Adipocyte (in vitro differentiated cells): Measurements from ENCODE around the gene CC2D1A.
"Not testable (repeated sequence)": the region's sequence is repeated elsewhere in the genome, so short reads cannot be mapped to it uniquely, and the experiment has no call there.

Experiments used
- DNase-seq: peaks from one replicate; pipeline ENCODE4 v3.0.0-alpha.2; 2015; ENCODE audit warnings: low read depth
- H3K27me3 ChIP-seq: replicated peaks from 2 replicates; pipeline ENCODE4 v1.7.0; 2013; ENCODE audit warnings: mild to moderate bottlenecking, low read length, moderate library complexity; ENCODE audit not compliant: control insufficient read depth, insufficient read depth
- H3K36me3 ChIP-seq: 2 replicates; pipeline ENCODE4 v1.7.0; 2013; ENCODE audit warnings: low read length, mild to moderate bottlenecking, moderate library complexity; ENCODE audit not compliant: control insufficient read depth, insufficient read depth, severe bottlenecking
- H3K4me1 ChIP-seq: 2 replicates; pipeline ENCODE4 v1.7.0; 2013; ENCODE audit warnings: mild to moderate bottlenecking, low read length, moderate library complexity; ENCODE audit not compliant: control insufficient read depth, insufficient read depth
- H3K4me3 ChIP-seq: 2 replicates; pipeline ENCODE4 v1.7.0; 2013; ENCODE audit warnings: mild to moderate bottlenecking, low read length, moderate library complexity
- H3K9ac ChIP-seq: 2 replicates; pipeline ENCODE4 v1.7.0; 2013; ENCODE audit warnings: mild to moderate bottlenecking, low read length, moderate library complexity
- H3K9me3 ChIP-seq: 2 replicates; pipeline ENCODE4 v1.7.0; 2013; ENCODE audit warnings: mild to moderate bottlenecking, low read length, moderate library complexity; ENCODE audit not compliant: control insufficient read depth

The CC2D1A gene

DNA sequence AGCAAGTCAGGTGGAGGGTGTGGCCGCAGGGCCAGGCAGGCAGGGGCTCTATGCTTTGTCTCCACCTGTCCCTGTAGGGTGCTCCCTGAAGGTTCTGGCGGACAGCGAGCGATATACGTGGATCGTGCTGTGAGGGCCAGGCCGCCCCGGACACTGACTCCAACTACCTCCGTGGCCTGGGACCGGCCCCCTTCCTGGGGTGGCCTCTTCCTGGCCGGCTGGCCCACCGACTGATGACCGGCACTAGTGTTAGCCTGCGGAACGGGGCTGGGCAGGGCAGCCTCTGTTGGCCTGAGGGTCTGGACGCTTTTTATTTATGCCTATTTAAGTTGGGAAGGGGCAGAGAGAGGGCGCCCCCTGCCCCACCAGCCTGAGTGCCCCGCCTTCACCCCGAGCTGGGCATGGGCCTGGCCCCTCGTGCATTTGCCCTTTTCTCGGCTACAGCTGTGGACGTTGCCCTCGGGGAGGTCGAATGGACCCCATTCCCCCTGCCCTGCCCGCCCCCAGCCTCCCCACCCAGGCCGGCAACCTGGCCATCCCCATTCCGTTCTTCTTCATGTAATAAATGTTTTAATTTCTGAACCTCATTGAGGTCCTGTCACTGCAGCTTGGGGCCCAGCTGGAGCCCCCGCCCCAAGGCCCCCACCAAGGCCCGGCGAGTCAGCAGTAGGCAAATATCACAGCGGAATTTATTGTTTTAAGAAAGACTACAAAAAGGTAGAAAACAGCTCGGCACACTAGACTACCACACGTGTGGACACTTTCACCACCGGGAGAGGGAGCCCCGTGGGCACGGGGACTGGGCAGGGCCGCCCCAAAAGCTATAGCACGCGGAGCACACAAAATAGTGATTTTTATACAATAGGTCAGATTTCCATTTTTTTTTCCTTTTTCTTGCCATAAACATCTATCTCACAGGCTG is 55.1 kb downstream of the CC2D1A start:
- Histone ChIP-seq H3K4me3 (no peak overlapping the region), H3K4me1 (no peaks in the 10 kb centered on the region), H3K9me3 (no peaks in the 10 kb centered on the region), H3K27me3 (no peaks in the 10 kb centered on the region), H3K9ac (no peak overlapping the region), H3K36me3 (peaks cover 22% of the 10 kb centered on the region)
- no peak for DNase-seq

DNA sequence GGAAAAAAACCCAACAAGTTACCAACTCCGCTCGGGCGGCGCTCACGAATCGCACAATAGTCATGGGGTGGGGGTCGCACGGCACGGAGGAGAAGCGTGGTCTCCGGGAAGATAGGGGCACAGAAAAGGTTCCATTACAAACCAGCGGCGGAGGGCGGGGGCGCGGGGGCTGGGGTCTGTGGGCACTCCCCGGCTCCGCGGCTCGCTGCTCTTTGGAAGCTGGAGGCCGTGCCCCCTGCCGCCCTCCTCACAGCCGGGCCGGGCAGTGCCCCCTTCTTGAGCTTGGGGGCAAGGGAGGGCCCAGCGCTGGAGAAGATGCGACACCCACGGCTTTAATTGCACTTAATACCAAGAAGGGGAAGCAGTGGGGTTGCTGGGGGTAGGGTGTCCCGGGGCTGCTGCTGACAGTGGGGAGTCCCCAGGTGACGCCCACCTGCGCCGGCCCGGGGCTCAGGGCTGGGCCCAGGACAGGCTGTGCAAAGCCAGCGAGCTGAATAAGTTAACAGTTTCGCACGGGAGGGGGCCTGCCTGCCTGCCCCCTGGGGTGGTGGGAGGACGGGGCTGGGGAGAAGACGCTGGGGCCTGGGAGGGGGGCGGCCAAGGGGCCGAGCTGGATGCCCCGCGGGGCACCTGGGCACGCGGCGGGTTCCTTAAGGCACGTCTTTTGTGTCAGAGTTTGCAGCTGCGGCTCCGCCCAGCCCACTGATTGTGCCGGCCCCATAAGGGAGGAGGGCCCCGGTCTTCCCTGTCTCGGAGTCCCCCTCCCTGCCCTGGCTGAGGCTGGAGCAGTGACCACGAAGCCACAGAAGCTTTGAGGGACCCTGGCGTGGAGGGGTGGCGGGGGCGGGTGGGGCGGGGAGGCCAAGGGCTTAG is 56.1 kb downstream of the CC2D1A start:
- H3K27me3 ChIP-seq, result no peaks in the 10 kb centered on the region
- H3K36me3 ChIP-seq, result peaks cover 21% of the 10 kb centered on the region
- peak; percentile 40 for DNase-seq
- no peaks in the 10 kb centered on the region for H3K9me3 ChIP-seq
- no peaks in the 10 kb centered on the region for H3K4me1 ChIP-seq
- H3K9ac ChIP-seq, result no peak overlapping the region
- no peak overlapping the region for H3K4me3 ChIP-seq

DNA sequence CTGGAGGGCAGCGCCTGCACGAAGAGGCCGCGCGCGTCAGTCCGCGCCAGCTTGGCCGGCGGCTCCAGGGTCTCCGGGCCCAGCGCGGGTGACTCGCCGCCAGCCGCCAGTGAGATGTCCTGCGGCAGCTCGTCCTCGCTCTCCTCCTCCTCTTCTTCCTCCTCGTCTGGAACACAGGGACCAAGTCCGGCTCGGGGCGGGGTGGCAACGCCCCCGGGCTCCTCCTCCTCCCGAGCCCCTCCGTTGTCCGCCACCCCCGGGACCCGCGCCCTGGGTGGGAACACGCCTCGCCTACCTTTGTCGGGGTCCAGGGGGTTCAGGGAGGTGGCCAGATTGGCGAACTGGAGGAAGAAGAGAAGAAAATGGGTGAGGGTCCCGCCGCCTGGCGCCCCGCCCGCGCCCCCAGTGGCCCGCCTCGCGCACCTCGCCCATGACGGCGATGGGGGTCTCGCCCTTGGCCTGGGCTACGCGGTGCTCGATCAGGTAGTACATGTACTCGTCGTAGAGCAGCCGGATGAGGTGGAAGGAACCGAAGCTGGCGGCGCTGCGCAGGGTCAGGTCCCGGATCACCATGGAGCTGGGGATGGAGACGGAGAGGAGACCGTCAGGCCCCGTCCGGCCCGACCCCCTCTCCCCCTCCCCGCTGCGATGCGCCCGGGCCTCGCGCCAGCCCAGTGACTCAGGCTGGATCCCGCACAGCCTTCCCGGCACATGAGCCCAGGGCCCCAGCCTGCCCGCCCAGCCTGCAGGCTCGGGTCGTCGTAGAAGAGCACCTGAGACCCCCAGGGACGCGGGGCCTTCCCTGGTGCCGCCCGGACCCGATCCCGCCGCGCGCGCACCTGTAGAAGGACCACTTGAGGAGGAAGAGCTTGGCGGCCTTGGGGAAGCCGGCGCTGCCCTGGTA is 57.0 kb downstream of the CC2D1A start:
- Histone ChIP-seq H3K4me3 (no peak overlapping the region), H3K4me1 (no peaks in the 10 kb centered on the region), H3K9ac (no peak overlapping the region), H3K9me3 (no peaks in the 10 kb centered on the region), H3K36me3 (peaks cover 20% of the 10 kb centered on the region), H3K27me3 (no peaks in the 10 kb centered on the region)
- DNase-seq, result peak; percentile 17

DNA sequence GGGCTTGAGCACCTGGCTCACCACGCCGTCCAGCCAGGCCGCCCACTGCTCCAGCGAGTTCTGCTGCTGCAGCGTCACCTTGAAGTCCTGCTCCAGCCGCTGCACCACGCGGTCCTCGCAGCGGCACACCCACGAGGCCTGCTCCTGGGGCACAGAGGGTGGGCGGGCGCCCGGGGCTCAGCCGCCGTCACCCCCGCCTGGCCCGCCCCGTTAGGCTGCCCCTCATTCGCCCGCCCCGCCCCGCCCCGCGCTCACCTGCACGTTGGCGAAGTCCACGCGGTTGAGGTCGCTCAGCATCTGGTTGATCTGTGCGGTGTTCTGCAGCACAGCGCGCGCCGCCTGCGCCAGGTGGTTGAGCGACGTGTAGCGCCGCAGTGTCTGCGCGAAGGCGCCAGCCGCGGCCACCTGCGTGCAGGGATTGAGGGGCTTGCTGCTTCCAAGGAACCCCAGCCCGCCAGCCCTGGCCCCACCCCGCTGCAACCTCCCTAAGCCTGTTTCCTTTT is 57.7 kb downstream of the CC2D1A start:
- no peaks in the 10 kb centered on the region for H3K4me1 ChIP-seq
- peaks cover 20% of the 10 kb centered on the region for H3K36me3 ChIP-seq
- no peak overlapping the region for H3K4me3 ChIP-seq
- DNase-seq, result no peak
- H3K27me3 ChIP-seq, result no peaks in the 10 kb centered on the region
- no peak overlapping the region for H3K9ac ChIP-seq
- no peaks in the 10 kb centered on the region for H3K9me3 ChIP-seq

DNA sequence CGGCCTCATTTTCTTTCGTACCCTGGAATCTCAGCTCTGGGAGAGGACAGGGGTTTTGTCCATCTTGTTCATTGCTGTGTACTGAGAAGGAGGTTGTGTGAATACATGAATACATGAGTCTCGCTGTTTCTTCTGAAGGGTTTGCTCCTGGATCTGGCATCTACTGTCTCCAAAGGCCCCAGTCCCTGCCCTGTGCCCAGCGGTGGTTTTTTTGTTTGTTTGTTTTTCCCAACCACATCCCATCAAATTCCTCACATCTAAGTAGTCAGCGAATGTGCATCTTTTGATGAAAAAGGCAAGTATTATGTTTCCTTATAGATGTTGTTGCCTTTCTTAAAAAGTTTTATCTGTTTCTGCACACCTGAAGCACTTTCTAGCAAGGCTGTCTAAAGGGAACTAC is 58.8 kb downstream of the CC2D1A start:
- Histone ChIP-seq H3K4me1 (no peaks in the 10 kb centered on the region), H3K27me3 (no peaks in the 10 kb centered on the region), H3K9me3 (no peaks in the 10 kb centered on the region), H3K36me3 (peaks cover 25% of the 10 kb centered on the region), H3K4me3 (no peak overlapping the region), H3K9ac (no peak overlapping the region)
- DNase-seq, result peak; percentile 37

DNA sequence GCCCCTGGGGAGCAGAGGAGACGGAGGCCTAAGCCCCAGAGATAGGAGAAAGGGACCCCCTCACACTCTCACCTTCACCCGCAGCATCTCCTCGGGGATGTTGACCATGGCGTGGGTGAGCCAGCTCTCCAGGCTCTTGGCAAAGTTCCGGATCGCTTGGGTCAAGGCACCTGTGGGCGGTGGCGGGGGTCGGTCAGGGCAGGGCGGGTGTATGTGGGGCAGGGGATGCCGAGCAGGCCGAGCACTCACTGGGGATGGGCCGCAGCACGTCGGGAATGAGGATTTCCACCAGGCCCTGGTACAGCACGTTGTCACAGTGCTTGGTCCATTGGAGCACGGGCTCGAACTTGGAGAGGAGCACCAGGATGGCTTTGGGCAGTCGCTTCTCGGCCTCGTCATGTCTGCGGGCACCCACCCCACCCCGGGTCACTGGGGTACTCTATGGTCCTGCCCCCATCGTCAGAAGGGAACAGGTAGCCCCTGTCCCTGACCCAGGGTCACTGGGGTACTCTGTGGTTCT is 59.4 kb downstream of the CC2D1A start:
- Histone ChIP-seq H3K9ac (no peak overlapping the region), H3K36me3 (peaks cover 22% of the 10 kb centered on the region), H3K4me3 (no peak overlapping the region), H3K27me3 (no peaks in the 10 kb centered on the region), H3K9me3 (no peaks in the 10 kb centered on the region), H3K4me1 (no peaks in the 10 kb centered on the region)
- no peak for DNase-seq

DNA sequence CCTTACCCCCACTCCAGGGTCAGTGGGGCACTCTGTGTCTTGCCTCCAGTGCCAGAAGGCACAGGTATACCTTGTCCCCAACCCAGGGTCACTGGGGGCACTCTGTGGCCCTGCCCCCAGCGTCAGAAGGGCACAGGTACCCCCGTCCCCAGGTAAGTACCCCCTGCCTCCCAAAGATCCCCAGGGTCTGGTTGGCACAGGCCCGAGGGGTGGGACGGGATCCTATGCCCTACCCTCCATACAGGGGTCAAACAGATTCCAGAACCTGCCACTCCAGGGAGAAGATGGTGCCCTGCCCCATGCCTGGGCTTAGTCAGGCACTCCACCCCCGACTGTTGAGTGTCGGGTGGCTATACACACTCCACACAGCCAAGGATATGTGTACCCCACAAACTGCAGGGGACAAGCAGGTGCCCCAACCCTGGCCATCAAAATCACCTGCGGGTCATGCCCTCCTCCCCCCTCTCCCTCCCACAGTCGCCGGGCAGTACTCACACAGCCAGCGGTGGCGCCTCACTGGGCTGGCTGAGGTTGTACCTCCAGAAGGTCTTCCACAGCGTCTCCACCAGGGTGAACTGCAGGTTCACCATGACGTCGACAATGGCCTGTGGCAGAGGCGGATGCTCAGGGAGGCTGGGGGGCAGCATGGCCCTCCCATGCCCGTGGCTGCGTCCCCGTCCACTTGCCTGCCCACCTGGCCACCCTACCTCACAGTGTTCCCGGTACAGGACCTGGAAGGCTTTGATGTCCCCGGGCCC is 60.1 kb downstream of the CC2D1A start:
- H3K9ac ChIP-seq, result no peak overlapping the region
- H3K4me1 ChIP-seq, result no peaks in the 10 kb centered on the region
- no peaks in the 10 kb centered on the region for H3K27me3 ChIP-seq
- H3K4me3 ChIP-seq, result no peak overlapping the region
- no peaks in the 10 kb centered on the region for H3K9me3 ChIP-seq
- peaks cover 21% of the 10 kb centered on the region for H3K36me3 ChIP-seq
- no peak for DNase-seq

DNA sequence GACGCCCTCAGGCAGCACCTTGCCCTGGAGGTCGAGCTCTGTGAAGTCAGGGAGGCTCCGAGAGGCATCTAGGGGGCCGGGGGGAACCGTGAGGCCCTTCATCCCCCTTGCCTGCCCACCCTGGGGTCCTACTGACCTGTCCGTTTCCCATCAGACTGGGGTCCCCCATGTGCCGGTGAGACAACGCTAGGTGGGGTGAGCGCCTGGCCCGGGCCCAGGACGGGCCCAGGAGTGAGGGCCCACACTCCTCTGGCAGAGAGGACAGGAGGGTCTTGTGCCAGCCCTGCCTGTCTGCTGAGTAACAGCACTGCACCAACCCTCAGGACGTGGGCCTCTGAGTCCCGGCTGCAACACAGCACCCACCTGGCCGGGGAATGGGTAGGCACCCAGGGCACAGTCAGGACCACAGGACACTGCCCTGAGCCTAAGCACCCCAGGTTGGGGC is 60.7 kb downstream of the CC2D1A start:
- Histone ChIP-seq H3K4me1 (no peaks in the 10 kb centered on the region), H3K4me3 (no peak overlapping the region), H3K36me3 (peaks cover 18% of the 10 kb centered on the region), H3K27me3 (no peaks in the 10 kb centered on the region), H3K9ac (no peak overlapping the region), H3K9me3 (no peaks in the 10 kb centered on the region)
- DNase-seq, result no peak

DNA sequence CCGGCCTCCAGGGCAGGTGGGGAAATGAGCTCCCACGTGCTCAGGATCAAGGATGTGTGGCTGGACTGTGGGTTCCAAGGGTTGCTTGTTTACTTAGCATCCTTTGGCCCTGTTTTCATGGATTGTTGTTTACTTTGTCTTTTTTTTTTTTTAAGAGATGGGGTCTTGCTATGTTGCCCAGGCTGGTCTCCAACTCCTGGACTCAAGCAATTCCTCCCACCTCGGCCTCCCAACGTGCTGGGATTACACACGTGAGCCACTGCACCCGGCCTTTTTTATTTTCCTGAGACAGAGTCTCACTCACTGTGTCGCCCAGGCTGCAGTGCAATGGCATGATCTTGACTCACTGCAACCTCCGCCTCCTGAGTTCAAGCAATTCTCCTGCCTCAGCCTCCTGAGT is 61.2 kb downstream of the CC2D1A start:
- H3K4me1 ChIP-seq, H3K9ac ChIP-seq, H3K4me3 ChIP-seq, DNase-seq, H3K9me3 ChIP-seq, H3K27me3 ChIP-seq: not testable (repeated sequence)
- H3K36me3 ChIP-seq, result peaks cover 18% of the 10 kb centered on the region

DNA sequence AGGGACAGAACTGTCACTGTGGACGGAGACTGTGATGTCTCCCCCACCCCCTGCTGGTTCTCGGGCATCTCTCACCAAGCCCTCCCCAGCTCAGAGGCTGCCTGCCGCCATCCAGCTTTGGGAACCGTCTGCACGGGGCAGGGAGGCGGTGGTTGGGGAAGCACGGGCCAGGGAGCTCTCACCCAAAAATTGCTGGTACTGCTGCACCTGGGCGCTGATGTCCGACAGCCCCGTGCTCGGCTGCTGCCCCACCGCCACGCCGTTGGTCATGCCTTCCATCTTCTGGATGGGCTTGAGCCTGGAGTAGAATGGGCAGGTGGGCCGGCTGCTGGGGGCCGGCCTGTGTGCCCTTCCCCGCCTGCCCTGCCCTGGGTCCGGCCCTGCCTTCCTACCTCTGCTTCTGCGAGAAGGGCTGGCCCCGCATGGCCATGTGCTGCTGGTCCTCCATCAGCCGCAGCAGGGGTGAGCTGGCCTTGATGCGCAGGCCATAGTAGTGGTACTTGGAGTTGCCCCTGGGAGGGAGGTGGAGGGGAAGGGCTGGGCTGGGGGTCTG is 62.5 kb downstream of the CC2D1A start:
- no peaks in the 10 kb centered on the region for H3K27me3 ChIP-seq
- H3K36me3 ChIP-seq, result peaks cover 22% of the 10 kb centered on the region
- H3K4me1 ChIP-seq, result no peaks in the 10 kb centered on the region
- H3K9me3 ChIP-seq, result no peaks in the 10 kb centered on the region
- H3K4me3 ChIP-seq, result no peak overlapping the region
- no peak for DNase-seq
- no peak overlapping the region for H3K9ac ChIP-seq
